Gastroesophageal sphincter (tissue), 3 donors: Measurements from ENCODE around the gene USP25.

Experiments
- POLR2A ChIP-seq, 2 donors: fragments of 450-650 bp; IDR thresholded peaks; one replicate each; pipeline ENCODE4 v1.6.1; 2017; ENCODE audit warnings: antibody characterized with exemption in 2 of 2, mild to moderate bottlenecking in 2 of 2, moderate library complexity in 1 of 2
- POLR2AphosphoS5 ChIP-seq: sonication (generic); formaldehyde crosslinking; IDR thresholded peaks from one replicate; pipeline ENCODE4 v1.6.1; 2017; ENCODE audit warnings: antibody characterized with exemption
- TF ChIP-seq, protein P1 (sequence below), 4 experiments: fragments of 200-600 bp in 2 of 4; fragments of 450-650 bp in 2 of 4; sonication (generic) in 1 of 4; IDR thresholded peaks; one replicate each; pipeline ENCODE4 v1.5.1; 2017 to 2019; ENCODE audit warnings: antibody characterized with exemption in 4 of 4, mild to moderate bottlenecking in 2 of 4, moderate library complexity in 2 of 4

DNA sequence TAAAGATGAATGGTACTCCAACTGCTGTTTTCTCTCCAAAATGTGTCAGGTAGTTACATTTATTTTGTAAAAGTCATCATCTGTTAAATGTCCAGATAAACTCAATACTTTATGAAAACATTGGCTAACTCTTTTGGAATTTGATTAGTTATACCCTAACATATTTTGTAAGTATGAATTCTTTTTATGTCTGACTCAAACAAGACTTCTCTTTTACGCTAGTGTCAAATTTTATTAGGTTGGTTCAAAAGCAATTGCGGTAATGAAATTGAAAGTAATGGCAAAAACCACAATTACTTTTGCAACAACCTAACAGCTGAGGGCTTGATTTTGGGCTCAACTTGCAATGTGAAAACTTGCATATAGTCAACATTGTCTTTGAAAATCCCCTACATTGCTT, 41.0 kb upstream of the USP25 start:
- TF ChIP-seq, protein P1, sequence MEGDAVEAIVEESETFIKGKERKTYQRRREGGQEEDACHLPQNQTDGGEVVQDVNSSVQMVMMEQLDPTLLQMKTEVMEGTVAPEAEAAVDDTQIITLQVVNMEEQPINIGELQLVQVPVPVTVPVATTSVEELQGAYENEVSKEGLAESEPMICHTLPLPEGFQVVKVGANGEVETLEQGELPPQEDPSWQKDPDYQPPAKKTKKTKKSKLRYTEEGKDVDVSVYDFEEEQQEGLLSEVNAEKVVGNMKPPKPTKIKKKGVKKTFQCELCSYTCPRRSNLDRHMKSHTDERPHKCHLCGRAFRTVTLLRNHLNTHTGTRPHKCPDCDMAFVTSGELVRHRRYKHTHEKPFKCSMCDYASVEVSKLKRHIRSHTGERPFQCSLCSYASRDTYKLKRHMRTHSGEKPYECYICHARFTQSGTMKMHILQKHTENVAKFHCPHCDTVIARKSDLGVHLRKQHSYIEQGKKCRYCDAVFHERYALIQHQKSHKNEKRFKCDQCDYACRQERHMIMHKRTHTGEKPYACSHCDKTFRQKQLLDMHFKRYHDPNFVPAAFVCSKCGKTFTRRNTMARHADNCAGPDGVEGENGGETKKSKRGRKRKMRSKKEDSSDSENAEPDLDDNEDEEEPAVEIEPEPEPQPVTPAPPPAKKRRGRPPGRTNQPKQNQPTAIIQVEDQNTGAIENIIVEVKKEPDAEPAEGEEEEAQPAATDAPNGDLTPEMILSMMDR (IDR thresholded peaks at IDR 0.05) = no peak
- TF ChIP-seq POLR2A (IDR thresholded peaks at IDR 0.05) = no peak
- TF ChIP-seq POLR2AphosphoS5 = no peak
